Smooth muscle cell of the brain vasculature (primary cell): ENCODE results near the gene NEK7.

Experiments
- DNase-seq: peaks from one replicate; pipeline ENCODE4 v3.0.0-alpha.2; 2012; ENCODE audit warnings: low read depth, low spot score

NEK7 gene

GRCh38 chr1:198350456-198350855 is 193.7 kb downstream of the NEK7 start:
- DNase-seq = no peak

- DNase-seq = no peak
Observed at GRCh38 chr1:198352975-198353695, 196.3 kb downstream of the NEK7 start.

- DNase-seq = no peak
Observed at GRCh38 chr1:198357937-198358336, 201.1 kb downstream of the NEK7 start.

GRCh38 chr1:198359024-198359653 is 202.3 kb downstream of the NEK7 start:
- peak; percentile 1 for DNase-seq

- DNase-seq = no peak
Observed at GRCh38 chr1:198360208-198360729, 203.5 kb downstream of the NEK7 start.

GRCh38 chr1:198361237-198361767 is 204.5 kb downstream of the NEK7 start:
- no peak for DNase-seq

GRCh38 chr1:198363625-198364151 is 206.9 kb downstream of the NEK7 start:
- no peak for DNase-seq

- DNase-seq = peak; percentile 29
Observed at GRCh38 chr1:198364471-198364870, 207.7 kb downstream of the NEK7 start.

GRCh38 chr1:198367296-198367695 is 210.5 kb downstream of the NEK7 start:
- no peak for DNase-seq

- DNase-seq = no peak
Observed at GRCh38 chr1:198370996-198371395, 214.2 kb downstream of the NEK7 start.
